Measurements from ENCODE around the gene SP2. TPM values are rescaled to one million over a fixed set of nuclear protein-coding genes. Genes with fewer than 3 reads are reported as not detected.

Gene SP2
- total and polyA plus RNA-seq, 2 of the 13 experiments (the other 11 are each of a cell fraction or from before 2014, with no cell fraction given): 1.4 to 4.8 TPM

GRCh38 chr17:47850692-47851573 lies 45.1 kb upstream of the SP2 start, which contains the start of gene SP6 (continued):
- peak; percentile 20; the same call in 1 of the 2 replicates for TF ChIP-seq IRF2 (CRISPR knock-in tag; IDR thresholded peaks at IDR 0.05)
- TF ChIP-seq CENPBD1 (CRISPR knock-in tag; IDR thresholded peaks at IDR 0.05; ENCODE audit: borderline replicate concordance, low read depth): no peak
- no peak for TF ChIP-seq ZNF224 (CRISPR knock-in tag; IDR thresholded peaks at IDR 0.05)
- TF ChIP-seq ZNF773 (CRISPR knock-in tag; IDR thresholded peaks at IDR 0.05; ENCODE audit: borderline replicate concordance): no peak
- no peak for TF ChIP-seq ZNF20 (CRISPR knock-in tag; IDR thresholded peaks at IDR 0.05)
- TF ChIP-seq ZBTB1 (CRISPR knock-in tag; IDR thresholded peaks at IDR 0.05; ENCODE audit: borderline replicate concordance): no peak
- TF ChIP-seq E2F5 (CRISPR knock-in tag; conservative IDR thresholded peaks at IDR 0.05): no peak
- no peak for TF ChIP-seq ZFAT (CRISPR knock-in tag; conservative IDR thresholded peaks at IDR 0.05)
- no peak for TF ChIP-seq FOXP1 (IDR thresholded peaks at IDR 0.05)
- TF ChIP-seq FOXP1 (CRISPR knock-in tag; IDR thresholded peaks at IDR 0.05): no peak
- no peak for TF ChIP-seq PLSCR1 (CRISPR knock-in tag; IDR thresholded peaks at IDR 0.05; ENCODE audit: borderline replicate concordance)
- TF ChIP-seq ZEB1 (IDR thresholded peaks at IDR 0.05; ENCODE audit: insufficient replicate concordance, low read depth): peak; percentile 91
- peak; percentile 34; the same call in 1 of the 2 replicates for TF ChIP-seq ZKSCAN5 (CRISPR knock-in tag; IDR thresholded peaks at IDR 0.05)
- TF ChIP-seq TMF1 (CRISPR knock-in tag; IDR thresholded peaks at IDR 0.05; ENCODE audit: low read depth): peak; percentile 61; the same call in 1 of the 2 replicates
- TF ChIP-seq KAT7 (CRISPR knock-in tag; IDR thresholded peaks at IDR 0.05; ENCODE audit: borderline replicate concordance): peak; percentile 91; the same call in 1 of the 2 replicates
- TF ChIP-seq ZNF709 (CRISPR knock-in tag; IDR thresholded peaks at IDR 0.05): peak; percentile 40; the same call in 1 of the 2 replicates
- TF ChIP-seq CBX5 (CRISPR knock-in tag; IDR thresholded peaks at IDR 0.05; ENCODE audit: borderline replicate concordance): no peak; the same call in 1 of the 2 replicates
- TF ChIP-seq THAP9 (CRISPR knock-in tag; IDR thresholded peaks at IDR 0.05; ENCODE audit: borderline replicate concordance): no peak; the same call in 1 of the 2 replicates
- TF ChIP-seq NR1H2 (CRISPR knock-in tag; IDR thresholded peaks at IDR 0.05; ENCODE audit: borderline replicate concordance, low read depth): no peak
- TF ChIP-seq HIC2 (CRISPR knock-in tag; IDR thresholded peaks at IDR 0.05; ENCODE audit: low read depth): peak; percentile 54; the same call in 1 of the 2 replicates
- no peak; the same call in 1 of the 2 replicates for TF ChIP-seq PITX1 (CRISPR knock-in tag; IDR thresholded peaks at IDR 0.05)
- TF ChIP-seq JUN (CRISPR knock-in tag; IDR thresholded peaks at IDR 0.05): no peak
- no peak for TF ChIP-seq GATAD2A (CRISPR knock-in tag; IDR thresholded peaks at IDR 0.05)
- TF ChIP-seq FOXJ3 (CRISPR knock-in tag; IDR thresholded peaks at IDR 0.05; ENCODE audit: borderline replicate concordance): no peak

Data from HepG2 (cell line).